T-helper 2 cell treated with Interferon-gamma antibody and Interleukin-4, amounts not matched to agents 5 μg/mL and 100 μg/mL, for 36 hours (primary cell): Measurements from ENCODE around the gene SLAMF7.
"Not testable (repeated sequence)": the region's sequence is repeated elsewhere in the genome, so short reads cannot be mapped to it uniquely, and the experiment has no call there.

Experiments
- DNase-seq: peaks from one replicate; pipeline ENCODE4 v3.0.0; 2021; ENCODE audit warnings: low spot score
- H3K27ac Mint-ChIP-seq: one replicate; pipeline ENCODE4 v1.8.0; 2021; ENCODE audit warnings: mild to moderate bottlenecking, mixed read lengths
- H3K27me3 Mint-ChIP-seq: one replicate; pipeline ENCODE4 v1.8.0; 2021; ENCODE audit warnings: low read depth, mixed read lengths
- H3K36me3 Mint-ChIP-seq: one replicate; pipeline ENCODE4 v1.8.0; 2021; ENCODE audit warnings: low read depth, mixed read lengths
- H3K4me1 Mint-ChIP-seq: one replicate; pipeline ENCODE4 v1.8.0; 2021; ENCODE audit warnings: low read depth, mixed read lengths
- H3K4me3 Mint-ChIP-seq: one replicate; pipeline ENCODE4 v1.8.0; 2022; ENCODE audit warnings: mild to moderate bottlenecking, moderate library complexity, mixed read lengths
- H3K9me3 Mint-ChIP-seq: one replicate; pipeline ENCODE4 v1.8.0; 2021; ENCODE audit warnings: mixed read lengths

Gene SLAMF7

DNA sequence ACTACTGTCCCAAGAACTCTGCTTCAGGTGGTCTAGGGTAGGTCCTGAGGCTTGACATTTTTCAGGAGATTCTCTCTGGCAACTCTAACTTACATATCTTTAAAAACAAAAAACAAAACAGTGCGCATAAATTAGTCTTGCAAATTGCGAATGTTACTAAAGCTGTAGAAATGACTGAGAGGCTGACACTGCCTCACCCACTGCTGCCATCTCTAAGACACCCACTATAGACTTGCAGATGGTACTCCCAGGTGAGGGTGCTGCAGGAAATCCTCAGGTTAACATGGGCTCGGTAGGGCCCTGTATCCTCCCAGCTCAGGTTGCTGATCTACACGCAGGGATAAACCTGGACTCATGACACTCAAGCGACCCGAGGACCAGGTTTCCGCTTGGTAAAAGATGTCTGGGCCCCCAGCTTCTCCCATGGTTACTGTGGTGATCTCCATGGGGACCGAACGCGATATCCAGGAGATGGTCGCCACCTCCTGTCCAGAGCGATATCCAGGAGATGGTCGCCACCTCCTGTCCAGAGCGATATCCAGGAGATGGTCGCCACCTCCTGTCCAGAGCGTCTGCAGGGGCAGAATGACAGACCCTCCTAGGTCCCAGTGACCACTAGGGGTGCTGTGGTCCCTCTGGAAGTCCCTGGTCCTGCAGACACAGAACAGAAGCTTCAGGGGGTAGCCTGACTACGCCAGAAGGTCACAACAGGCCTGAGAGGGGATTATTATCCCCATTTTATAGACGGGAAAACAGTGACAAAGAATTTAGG, 40.8 kb downstream of the SLAMF7 start:
- H3K4me1 Mint-ChIP-seq: peaks cover 29% of the 10 kb centered on the region
- no peak for DNase-seq
- peaks cover 7% of the 10 kb centered on the region for H3K27me3 Mint-ChIP-seq
- no peaks in the 10 kb centered on the region for H3K9me3 Mint-ChIP-seq
- H3K27ac Mint-ChIP-seq: no peak overlapping the region
- no peak overlapping the region for H3K4me3 Mint-ChIP-seq
- H3K36me3 Mint-ChIP-seq: no peaks in the 10 kb centered on the region

DNA sequence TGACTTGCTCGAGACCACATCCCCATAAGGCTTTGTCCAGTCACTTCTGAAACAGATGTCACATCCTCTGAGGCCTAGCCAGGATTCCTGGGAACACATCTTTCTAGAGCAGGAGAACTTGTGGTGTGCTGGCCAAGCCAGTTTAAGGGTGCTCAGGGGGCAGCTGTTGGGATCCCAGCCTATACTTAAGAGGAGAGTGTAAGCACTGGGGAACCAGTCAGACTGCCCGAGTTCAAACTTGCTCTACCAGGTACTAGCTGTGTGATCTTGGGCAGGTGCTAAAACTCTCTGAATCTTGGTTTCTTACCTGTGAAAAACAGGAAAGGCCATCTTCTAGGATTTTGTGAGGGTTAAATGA, 41.3 kb downstream of the SLAMF7 start:
- Mint-ChIP-seq H3K27ac (no peak overlapping the region), H3K4me1 (peaks cover 23% of the 10 kb centered on the region), H3K4me3 (no peak overlapping the region), H3K9me3 (no peaks in the 10 kb centered on the region), H3K36me3 (no peaks in the 10 kb centered on the region), H3K27me3 (peaks cover 11% of the 10 kb centered on the region)
- no peak for DNase-seq

DNA sequence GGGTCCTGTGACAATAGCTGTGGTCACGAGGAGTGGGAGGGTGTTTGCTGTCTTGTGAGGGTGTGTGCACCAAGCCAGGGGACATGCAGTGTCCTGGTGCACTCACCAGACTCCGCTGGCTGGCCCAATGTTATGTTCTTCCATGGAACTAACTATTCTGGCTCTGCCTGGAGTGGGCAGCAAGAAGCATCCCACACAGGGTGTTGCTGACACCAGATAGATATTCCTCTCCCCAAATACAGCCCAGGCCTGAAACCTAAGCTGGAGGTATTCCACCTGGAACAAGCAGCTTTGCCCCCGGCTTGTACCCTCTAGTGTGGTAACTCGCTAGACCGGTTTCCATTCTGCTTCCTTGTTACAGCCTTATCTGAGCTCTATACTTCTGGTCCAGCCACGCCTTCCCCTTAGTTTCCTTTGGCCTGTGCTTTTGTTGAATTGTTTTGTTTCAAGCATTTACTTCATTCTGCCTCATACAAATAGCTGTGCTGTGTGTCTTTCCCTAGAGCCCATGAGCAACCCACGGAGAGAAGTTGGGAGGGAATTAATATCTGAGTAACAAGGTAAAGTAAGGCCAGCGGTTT, 42.2 kb downstream of the SLAMF7 start:
- H3K27ac Mint-ChIP-seq: peak overlapping the region; percentile 74
- H3K27me3 Mint-ChIP-seq: peaks cover 11% of the 10 kb centered on the region
- H3K9me3 Mint-ChIP-seq: no peaks in the 10 kb centered on the region
- no peak for DNase-seq
- H3K4me1 Mint-ChIP-seq: peaks cover 23% of the 10 kb centered on the region
- H3K4me3 Mint-ChIP-seq: peak overlapping the region; percentile 2
- H3K36me3 Mint-ChIP-seq: no peaks in the 10 kb centered on the region

DNA sequence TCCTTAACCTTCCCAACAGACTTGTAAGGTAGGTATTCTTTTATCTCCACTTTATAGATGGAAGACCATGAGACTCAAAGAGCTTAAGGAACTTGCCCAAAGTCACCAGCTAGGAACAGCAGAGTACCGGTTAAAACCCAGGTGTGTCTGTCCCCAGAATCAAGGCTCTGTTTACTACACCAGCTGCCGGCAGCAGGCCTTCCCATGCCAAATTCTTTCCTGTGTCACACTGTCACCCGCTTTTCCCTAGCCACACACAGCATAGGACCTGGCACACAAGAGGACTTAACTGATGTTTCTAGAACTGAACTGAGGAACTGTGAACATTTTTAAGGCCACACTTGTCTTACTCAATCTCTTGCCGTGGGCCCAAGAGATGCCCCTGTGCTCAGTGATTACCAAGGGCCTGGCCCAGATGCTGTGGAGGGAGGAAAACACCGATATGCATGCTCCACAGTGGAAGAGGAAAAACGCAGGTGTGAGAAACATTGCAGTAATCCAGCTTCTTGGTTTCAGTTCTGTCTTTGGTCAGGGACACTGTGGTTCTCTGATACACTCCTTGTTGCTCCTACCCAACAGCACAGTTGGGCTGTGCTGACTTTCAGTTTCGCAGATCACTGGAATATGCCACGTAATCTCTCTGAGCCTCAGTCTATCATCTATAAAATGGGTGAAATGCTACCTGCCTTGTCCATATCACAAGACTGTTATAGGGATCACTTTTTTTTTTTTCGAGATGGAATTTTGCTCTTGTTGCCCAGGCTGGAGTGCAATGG, 43.1 kb downstream of the SLAMF7 start:
- peaks cover 23% of the 10 kb centered on the region for H3K4me1 Mint-ChIP-seq
- no peaks in the 10 kb centered on the region for H3K9me3 Mint-ChIP-seq
- peak overlapping the region; percentile 74 for H3K27ac Mint-ChIP-seq
- peak overlapping the region; percentile 61 for H3K4me3 Mint-ChIP-seq
- no peaks in the 10 kb centered on the region for H3K36me3 Mint-ChIP-seq
- peak; percentile 40 for DNase-seq
- H3K27me3 Mint-ChIP-seq: peaks cover 11% of the 10 kb centered on the region

DNA sequence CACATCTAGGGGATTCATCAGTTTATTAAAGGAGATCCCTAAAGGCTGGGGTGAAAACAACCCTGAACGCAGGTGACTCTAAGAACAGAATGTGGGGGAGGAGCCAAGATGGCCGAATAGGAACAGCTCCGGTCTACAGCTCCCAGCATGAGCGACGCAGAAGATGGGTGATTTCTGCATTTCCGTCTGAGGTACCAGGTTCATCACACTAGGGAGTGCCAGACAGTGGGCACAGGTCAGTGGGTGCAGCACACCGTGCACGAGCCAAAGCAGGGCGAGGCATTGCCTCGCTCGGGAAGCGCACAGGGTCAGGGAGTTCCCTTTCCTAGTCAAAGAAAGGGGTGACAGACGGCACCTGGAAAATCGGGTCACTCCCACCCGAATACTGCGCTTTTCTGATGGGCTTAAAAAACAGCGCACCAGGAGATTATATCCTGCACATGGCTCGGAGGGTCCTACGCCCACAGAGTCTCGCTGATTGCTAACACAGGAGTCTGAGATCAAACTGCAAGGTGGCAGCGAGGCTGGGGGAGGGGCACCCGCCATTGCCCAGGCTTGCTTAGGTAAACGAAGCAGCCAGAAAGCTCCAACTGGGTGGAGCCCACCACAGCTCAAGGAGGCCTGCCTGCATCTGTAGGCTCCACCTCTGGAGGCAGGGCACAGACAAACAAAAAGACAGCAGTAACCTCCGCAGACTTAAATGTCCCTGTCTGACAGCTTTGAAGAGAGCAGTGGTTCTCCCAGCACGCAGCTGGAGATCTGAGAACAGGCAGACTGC, 44.1 kb downstream of the SLAMF7 start:
- DNase-seq, H3K27ac Mint-ChIP-seq, H3K4me3 Mint-ChIP-seq, H3K9me3 Mint-ChIP-seq, H3K36me3 Mint-ChIP-seq: not testable (repeated sequence)
- Mint-ChIP-seq H3K27me3 (peaks cover 11% of the 10 kb centered on the region), H3K4me1 (peaks cover 19% of the 10 kb centered on the region)

DNA sequence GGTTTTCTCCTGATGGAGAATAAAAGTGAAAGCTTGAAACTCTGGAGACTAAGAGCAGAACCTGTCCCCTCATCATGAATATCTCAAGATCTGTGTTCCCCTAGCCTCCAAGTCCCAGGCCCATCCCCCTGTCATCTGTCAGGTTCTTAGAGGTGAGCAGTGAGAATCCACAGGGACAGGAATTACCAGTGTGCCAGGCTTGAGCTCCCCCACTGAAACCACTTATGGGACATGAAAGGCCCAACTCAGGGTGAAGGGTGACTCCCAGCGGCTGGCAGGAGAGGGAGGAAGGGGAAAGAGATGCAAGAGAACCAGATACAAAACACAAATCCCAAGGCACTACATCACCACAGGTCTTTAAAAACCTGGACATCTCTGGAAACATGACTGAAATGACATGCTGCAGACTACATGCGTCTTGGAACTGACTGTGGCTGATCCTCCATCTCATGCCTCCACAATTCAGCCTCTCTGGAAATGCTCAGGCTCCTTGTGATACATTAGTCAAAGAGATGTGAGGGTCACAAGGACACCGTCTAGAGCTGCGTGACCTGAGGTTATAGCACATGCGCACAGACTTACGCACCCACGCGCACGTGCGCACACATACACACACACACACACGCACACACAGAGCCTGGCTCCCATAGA, 50.1 kb downstream of the SLAMF7 start:
- H3K36me3 Mint-ChIP-seq: no peaks in the 10 kb centered on the region
- peaks cover 9% of the 10 kb centered on the region for H3K27me3 Mint-ChIP-seq
- H3K4me3 Mint-ChIP-seq: no peak overlapping the region
- no peak overlapping the region for H3K27ac Mint-ChIP-seq
- H3K9me3 Mint-ChIP-seq: no peaks in the 10 kb centered on the region
- no peak for DNase-seq
- peaks cover 8% of the 10 kb centered on the region for H3K4me1 Mint-ChIP-seq

DNA sequence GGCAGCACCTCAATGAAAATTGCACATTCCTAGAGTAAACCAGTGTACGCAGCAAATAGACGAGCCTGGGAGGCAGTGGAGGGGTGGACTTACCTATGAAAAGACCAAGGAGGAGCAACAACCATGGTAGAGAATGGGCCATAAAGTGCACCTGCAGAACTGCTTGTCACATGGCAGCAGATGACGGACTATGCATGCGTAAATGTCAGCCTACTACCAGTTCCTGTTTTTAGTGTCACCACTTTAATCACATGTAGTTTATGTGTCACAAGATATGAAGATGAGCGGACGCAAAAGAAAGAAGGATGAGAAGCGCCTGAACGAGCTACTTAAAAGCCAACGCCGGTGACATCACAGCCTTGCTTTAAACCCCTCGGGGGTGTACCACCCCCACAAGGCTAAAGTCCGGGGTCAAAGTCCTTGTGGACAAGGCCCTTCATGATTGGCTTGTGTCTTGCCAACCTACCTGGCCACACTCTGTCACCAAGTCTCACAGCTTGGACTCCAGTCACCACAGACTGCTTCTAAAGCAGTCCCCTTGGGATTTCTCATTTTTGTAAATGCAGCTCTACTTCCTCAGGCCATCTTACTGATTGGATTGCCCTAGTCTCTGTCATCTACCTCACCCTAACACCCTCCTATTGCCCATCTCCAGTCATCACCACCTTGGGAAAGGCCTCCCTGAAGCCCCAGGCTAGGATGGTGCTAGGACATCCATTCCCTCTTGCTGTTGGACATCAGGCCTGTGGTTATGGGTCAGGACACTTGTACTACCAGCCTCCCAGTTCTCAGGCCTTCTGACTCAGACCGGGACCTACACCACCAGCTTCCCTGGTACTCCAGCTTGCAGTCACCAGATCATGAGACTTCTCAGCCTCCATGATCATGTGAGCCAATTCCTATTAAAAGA, 50.9 kb downstream of the SLAMF7 start:
- H3K9me3 Mint-ChIP-seq: no peaks in the 10 kb centered on the region
- DNase-seq: no peak
- H3K27ac Mint-ChIP-seq: peak overlapping the region; percentile 17
- no peaks in the 10 kb centered on the region for H3K36me3 Mint-ChIP-seq
- peaks cover 3% of the 10 kb centered on the region for H3K27me3 Mint-ChIP-seq
- no peak overlapping the region for H3K4me3 Mint-ChIP-seq
- peaks cover 12% of the 10 kb centered on the region for H3K4me1 Mint-ChIP-seq

DNA sequence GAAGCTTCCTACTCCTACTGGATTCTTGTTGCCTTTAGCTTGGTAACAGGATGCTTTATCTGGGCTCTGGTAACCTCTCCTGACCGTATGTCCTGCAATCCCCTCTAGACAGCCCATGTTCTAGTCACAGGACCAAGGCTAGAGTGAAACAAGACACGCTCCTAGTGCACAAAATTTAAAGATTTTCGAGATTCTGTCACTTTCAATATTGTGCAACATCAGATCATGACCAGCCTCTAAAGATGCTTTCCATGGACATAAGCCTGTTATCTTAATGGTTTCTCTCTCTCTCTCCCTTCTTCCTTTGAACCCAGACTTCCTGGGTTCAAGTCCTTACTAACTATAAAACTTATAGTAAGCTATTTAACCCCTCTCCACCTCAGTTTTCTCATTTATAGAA, 55.3 kb downstream of the SLAMF7 start:
- Mint-ChIP-seq H3K27ac (no peak overlapping the region), H3K4me3 (no peak overlapping the region), H3K36me3 (no peaks in the 10 kb centered on the region), H3K27me3 (no peaks in the 10 kb centered on the region), H3K4me1 (peaks cover 53% of the 10 kb centered on the region), H3K9me3 (no peaks in the 10 kb centered on the region)
- no peak for DNase-seq

DNA sequence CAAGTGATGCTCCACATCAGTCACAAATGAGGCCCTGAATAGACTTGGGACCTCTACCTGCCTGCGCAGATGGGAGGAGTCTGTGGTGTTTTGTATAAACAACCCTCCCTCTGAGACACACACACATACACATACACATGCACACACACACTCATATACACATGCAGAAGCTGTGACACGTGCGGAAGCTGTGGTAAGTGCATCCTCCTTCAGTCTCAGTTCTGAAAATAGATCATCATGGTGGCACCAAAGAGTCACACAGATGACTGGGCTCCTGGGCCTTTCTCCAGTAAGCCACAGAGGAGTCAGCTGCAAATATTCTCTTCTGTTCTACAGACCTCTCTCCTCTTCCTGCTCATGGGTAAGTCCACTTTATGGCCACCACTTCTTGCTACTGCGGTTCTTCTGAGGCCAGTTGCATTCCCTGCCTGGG, 56.9 kb downstream of the SLAMF7 start, which contains the start of gene LY9:
Gene LY9 (plus strand): TSS at position 224 of the 433 bp plus-strand sequence. CDS start 14 bp downstream, at position 238.
- Mint-ChIP-seq H3K27me3 (no peaks in the 10 kb centered on the region), H3K4me1 (peaks cover 62% of the 10 kb centered on the region), H3K9me3 (no peaks in the 10 kb centered on the region), H3K36me3 (peaks cover 4% of the 10 kb centered on the region), H3K27ac (peak within 1 kb of the TSS; percentile 93), H3K4me3 (peak within 1 kb of the TSS; percentile 88)
- peak; percentile 85 for DNase-seq

DNA sequence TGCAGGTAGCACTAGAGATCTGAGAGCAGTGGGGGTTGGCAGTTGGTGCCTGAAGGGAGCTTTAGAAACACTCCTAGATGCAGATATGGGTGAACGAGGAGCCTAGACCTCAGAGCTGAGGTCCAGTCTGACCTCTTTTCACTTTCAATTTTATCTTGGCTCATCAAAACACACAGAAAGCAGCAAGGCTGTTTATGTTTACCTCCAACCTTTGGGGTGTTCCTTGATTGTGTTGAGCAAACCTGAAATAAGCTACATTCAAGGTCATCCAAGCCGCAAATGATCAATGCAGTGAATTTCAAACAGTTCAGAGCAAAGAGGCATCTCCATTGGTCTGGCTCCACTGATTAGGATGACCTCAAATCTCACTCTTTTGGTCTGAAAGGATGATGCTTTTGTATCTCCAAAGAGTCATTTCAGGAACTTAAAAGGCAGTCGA, 58.2 kb downstream of the SLAMF7 start:
- Mint-ChIP-seq H3K9me3 (no peaks in the 10 kb centered on the region), H3K36me3 (peaks cover 10% of the 10 kb centered on the region), H3K4me1 (peaks cover 68% of the 10 kb centered on the region), H3K4me3 (peak overlapping the region; percentile 88), H3K27ac (peak overlapping the region; percentile 93), H3K27me3 (no peaks in the 10 kb centered on the region)
- DNase-seq: no peak

DNA sequence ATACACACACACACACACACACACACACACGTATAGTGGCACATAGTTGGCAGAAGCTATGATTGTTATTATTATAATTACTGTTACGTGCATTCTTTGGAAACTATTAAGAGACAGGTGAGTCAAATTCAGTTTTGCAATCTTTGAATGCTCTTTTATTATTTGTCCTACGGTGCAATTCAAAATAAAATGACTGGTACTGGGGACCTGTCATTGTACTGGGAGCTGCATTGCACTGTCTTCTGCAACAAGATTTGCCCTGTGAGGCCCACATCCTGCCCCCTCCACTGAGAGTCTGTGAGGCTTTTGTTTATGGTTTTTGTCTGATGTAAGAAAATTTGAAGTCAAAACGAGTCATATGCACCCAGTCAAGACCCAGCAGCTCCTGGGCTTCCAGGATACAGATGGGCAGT, 58.8 kb downstream of the SLAMF7 start:
- Mint-ChIP-seq H3K4me1 (peaks cover 70% of the 10 kb centered on the region), H3K27me3 (no peaks in the 10 kb centered on the region), H3K4me3 (peak overlapping the region; percentile 88), H3K36me3 (peaks cover 13% of the 10 kb centered on the region), H3K9me3 (no peaks in the 10 kb centered on the region), H3K27ac (peak overlapping the region; percentile 93)
- peak; percentile 58 for DNase-seq

DNA sequence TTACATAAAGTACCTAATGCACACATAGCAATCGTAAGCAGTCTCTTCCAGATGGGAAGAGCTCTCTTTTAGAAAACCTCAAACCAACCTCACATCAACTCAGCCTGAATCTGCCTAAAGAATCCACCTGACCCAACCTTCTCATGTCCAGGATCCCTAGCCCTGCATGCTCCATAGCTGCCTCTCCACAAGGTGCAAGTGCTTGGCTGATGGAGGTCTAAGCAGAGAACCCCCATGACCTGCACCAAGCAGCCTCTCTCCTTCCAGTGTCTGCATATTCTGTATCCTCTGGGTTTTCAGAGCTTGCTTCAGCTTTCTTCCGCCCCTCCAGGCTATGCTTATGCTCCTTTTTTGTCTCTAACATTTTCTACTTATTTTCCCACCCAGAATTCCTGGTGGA, 59.4 kb downstream of the SLAMF7 start:
- no peak for DNase-seq
- Mint-ChIP-seq H3K9me3 (no peaks in the 10 kb centered on the region), H3K4me3 (peak overlapping the region; percentile 88), H3K4me1 (peaks cover 72% of the 10 kb centered on the region), H3K36me3 (peaks cover 17% of the 10 kb centered on the region), H3K27ac (peak overlapping the region; percentile 93), H3K27me3 (no peaks in the 10 kb centered on the region)
